NCI-H1105 treated with DMSO at 0.1 percent for 48 hours (cell line): ENCODE results near the gene RPUSD3.

Source experiments
- DNase-seq: peaks from one replicate; lab custom pipeline; 2025; lab: John Stamatoyannopoulos, UW

The RPUSD3 gene

GRCh38 chr3:9804996-9805395 is 38.8 kb downstream of the RPUSD3 start:
- DNase-seq = no peak

GRCh38 chr3:9803494-9803893 is 40.3 kb downstream of the RPUSD3 start:
- DNase-seq = no peak

GRCh38 chr3:9800529-9800928 is 43.3 kb downstream of the RPUSD3 start:
- no peak for DNase-seq

GRCh38 chr3:9797196-9797945 is 46.4 kb downstream of the RPUSD3 start:
- no peak for DNase-seq

- DNase-seq = no peak
These were observed 48.6 kb downstream of the RPUSD3 start for GRCh38 chr3:9795207-9795606.

- no peak for DNase-seq
These were observed 49.4 kb downstream of the RPUSD3 start for GRCh38 chr3:9794400-9794799.

GRCh38 chr3:9793161-9793781 is 50.5 kb downstream of the RPUSD3 start:
- DNase-seq = no peak

GRCh38 chr3:9792405-9793160 is 51.2 kb downstream of the RPUSD3 start, which contains the start of the genes ARPC4 and TADA3:
Gene ARPC4, plus strand, starts transcription at chr3:9793082. Its CDS starts 40 bp downstream, at chr3:9793122.
Gene TADA3, minus strand, starts transcription at chr3:9792473. Its CDS starts 1,007 bp downstream, at chr3:9791466.
- DNase-seq = peak; percentile 85

GRCh38 chr3:9791790-9792404 is 51.9 kb downstream of the RPUSD3 start:
- DNase-seq = no peak

GRCh38 chr3:9791127-9791526 is 52.7 kb downstream of the RPUSD3 start:
- DNase-seq = no peak
